ENCODE data around the gene PUS1.
"Not testable (repeated sequence)": the region's sequence is repeated elsewhere in the genome, so short reads cannot be mapped to it uniquely, and the experiment has no call there.

The PUS1 gene

GRCh38 chr12:131928711-131929580 is at the start of gene PUS1:
TSS of gene PUS1 (plus strand) at chr12:131929276. CDS start at chr12:131929723, 447 bp downstream.
- DNase-seq, result peak; percentile 92 to 94

DNA sequence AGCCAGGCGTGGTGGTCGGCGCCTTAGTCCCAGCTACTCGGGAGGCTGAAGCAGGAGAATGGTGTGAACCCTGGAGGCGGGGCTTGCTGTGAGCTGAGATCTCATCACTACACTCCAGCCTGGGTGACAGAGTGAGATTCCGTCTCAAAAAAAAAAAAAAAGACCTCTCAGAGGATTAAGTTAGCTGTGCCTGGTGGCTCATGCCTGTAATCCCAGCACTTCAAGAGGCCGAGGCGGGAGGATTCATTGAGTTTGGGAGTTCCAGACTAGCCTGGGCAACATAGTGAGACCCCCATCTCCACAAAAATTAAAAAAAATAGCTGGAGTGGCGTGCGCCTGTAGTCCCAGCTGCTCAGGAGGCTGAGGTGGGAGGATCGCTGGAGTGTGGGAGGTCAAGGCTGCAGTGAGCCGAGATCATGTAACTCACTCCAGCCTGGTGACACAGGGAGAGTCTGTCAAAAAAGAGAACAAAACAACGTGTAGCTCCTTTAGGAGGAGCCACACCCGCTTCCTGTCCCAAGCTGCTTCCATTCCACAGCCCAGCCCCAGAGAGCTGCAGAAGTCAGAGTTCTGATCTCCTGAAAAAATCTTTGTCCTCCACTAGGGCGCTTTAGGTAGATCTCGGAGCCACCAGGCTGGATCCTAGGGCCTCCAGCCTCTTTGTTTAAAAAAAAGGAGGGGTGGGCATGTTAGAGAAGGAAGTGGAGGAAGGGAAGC is 46.1 kb upstream of the PUS1 start:
- DNase-seq, result no peak

DNA sequence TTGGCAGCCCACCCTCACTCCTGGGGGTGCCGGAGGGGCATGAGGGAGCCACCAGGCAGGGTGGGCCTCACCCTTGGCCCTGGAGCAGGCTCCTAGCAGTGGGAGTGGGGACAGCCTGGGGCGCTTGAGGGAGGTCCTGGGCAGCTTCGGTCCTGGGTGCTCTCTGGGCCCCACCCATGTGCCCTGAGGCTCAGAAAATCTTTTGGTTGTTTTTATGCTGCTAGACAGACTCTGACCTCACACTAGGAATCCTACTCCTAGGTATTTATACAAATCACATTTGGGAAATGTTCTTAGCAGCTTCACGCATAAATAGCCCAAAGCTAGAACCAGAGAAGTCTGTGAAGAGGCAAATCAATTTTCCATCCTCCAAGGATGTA is 45.6 kb upstream of the PUS1 start:
- DNase-seq, result no peak

DNA sequence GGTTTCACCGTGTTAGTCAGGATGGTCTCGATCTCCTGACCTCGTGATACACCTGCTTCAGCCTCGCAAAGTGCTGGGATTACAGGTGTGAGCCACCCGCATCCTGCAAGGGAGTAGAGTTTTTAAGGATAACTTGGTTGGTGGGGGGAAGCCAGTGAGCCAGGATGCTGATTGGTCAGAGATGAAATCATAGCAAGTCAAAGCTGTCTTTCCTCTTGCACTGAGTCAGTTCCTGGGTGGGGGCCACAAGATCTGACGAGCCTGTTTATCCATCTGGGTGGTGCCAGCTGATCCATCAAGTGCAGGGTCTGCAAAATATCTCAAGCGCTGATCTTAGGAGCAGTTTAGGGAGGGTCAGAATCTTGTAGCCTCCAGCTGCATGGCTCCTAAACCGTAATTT is 44.0 kb upstream of the PUS1 start:
- DNase-seq, result not testable (repeated sequence)

GRCh38 chr12:131885543-131886057 is 43.5 kb upstream of the PUS1 start:
- DNase-seq, result no peak

DNA sequence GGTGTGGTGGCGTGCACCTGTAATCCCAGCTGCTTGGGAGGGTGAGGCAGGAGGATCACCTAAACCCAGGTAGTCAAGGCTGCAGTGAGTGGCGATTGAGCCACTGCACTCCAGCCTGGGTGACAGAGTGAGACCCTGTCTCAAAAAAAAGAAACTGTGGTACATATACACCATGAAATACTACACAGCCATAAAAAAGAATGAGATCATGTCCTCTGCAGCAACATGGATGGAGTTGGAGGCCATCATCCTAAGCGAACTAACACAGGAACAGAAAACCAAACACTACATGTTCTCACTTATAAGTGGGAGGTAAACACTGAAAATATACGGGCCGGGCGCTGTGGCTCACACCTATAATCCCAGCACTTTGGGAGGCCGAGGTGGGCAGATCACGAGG is 37.4 kb upstream of the PUS1 start:
- not testable (repeated sequence) for DNase-seq

GRCh38 chr12:131892711-131893604 is 36.1 kb upstream of the PUS1 start:
- DNase-seq, result no peak

- DNase-seq, result no peak
Measured at GRCh38 chr12:131893605-131894312, 35.3 kb upstream of the PUS1 start.

DNA sequence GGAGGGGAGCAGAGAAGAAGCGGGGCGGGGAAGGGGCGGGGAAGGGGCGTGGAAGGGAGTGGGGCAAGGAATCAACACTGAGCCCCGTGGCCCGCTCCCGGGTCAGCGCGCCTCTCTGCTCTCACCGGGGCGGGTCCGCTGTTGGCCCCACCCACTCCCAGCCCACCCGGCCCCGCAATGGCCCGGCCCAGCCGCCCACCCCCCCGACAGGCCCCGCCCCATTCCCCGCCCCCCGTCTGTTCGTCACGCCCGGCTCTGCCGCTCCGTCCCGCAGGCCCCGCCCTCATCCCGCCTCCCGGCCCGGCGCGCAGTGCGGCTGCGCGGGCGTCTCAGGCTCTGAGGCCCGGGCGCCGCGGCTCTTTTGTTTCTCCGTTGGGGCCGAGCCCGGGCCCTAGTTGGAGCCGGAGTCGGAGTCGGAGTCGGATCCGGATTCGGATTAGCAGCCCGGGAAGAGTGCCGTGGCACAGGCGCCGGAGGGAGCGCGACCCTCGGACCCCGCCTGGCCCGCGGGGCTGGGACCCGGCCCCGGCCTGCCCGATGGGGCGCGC is 34.7 kb upstream of the PUS1 start, which contains the start of gene ULK1:
TSS of gene ULK1 (plus strand) at position 310 of the 548 bp plus-strand sequence. CDS start 380 bp downstream, outside the sequence.
- peak; percentile 90 to 94 for DNase-seq

GRCh38 chr12:131894981-131895639 is 34.0 kb upstream of the PUS1 start:
- no peak for DNase-seq

- DNase-seq, result peak; percentile 35
Measured at GRCh38 chr12:131895640-131896079, 33.4 kb upstream of the PUS1 start.

DNA sequence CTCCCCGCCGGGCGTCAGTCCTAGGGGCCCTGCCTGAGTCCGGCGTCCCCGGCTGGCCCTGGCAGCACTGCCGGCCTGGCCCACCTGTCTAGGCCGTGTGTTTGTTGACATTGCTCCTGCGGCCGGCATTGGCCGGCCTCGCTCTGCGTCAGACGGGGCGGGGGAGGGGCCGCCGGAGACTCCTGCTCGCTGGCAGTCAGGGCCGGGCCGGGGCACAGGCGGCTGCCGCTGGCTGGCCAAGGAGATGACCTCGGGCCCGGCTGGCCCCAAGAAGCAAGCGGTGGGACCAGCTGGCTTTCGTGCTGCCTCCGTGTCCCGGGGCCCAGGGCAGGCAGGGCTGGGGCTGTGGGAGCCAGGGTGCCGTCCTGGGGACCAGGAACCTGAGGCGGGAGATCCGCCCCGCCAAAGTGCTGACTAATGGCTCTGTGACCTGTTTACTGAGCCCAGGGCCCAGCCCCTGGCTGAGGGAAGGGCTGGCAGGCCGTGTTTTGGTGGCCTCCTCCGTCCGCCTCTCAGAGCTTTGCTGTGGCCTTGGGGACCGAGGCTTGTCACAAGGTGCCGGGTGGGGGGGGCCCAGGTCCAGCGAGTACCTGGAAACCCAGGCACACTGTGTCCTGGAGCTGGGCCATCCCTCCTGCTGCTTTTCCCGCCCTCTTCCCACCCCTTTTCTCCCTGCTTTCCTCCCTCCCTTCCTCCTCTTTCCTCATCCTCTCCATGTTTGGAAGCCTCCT is 32.8 kb upstream of the PUS1 start:
- DNase-seq, result peak; percentile 53 to 62

DNA sequence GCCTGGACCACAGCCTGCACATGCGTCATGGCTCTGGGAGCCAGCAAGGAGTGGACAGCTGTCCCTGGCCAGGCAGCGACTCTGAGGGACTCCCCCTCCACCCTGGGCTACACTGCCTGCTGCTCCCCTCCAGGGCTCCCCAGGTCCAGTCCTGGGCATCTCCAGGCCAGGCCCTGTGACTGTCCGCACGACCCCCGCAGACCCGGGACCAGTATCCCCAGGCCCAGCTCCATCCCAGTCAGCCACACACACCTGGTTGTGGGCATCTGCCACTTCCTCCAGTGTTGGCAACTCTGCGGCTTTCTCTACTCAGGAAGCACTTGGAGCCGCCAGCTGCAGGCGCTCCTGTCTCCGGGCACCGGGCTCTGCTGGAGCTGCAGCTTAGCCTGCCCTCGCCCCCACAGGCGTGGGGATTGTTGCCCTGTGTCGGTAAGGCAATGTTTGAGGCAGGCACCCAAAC is 32.2 kb upstream of the PUS1 start:
- DNase-seq, result no peak

DNA sequence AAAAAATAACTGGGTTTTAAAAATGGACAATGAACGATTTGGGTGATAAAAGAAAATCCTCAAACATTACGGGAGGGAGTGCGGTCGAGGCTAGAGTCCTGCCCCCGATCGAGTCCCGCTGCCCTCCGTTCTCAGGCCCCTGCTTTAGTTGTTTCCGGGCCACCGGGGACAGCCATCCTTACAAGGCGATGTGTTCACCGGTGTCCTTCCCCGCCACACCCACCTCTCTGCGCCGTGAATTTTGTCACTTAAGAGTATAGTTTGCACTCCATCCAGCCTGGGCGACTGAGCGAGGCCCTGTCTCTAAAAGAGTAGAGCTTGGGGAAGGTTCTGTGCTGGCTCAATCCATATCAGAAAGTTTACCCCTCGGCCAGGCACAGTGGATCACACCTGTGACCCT is 31.8 kb upstream of the PUS1 start:
- DNase-seq, result no peak

GRCh38 chr12:131897875-131898274 is 31.2 kb upstream of the PUS1 start:
- no peak for DNase-seq

- DNase-seq, result no peak
Measured at GRCh38 chr12:131900397-131900796, 28.7 kb upstream of the PUS1 start.

- no peak for DNase-seq
Measured at GRCh38 chr12:131901431-131902331, 27.4 kb upstream of the PUS1 start.

- DNase-seq, result no peak
Measured at GRCh38 chr12:131902332-131903241, 26.5 kb upstream of the PUS1 start.
